Daoy (cell line): ENCODE results near the gene GDF9. TPM values are rescaled to one million over a fixed set of nuclear protein-coding genes. Genes with fewer than 3 reads are reported as not detected.
"Not testable (repeated sequence)": the region's sequence is repeated elsewhere in the genome, so short reads cannot be mapped to it uniquely, and the experiment has no call there.

Experiments
- DNase-seq: peaks from one replicate; pipeline ENCODE4 v3.0.0-alpha.2; 2015; ENCODE audit warnings: low read depth
- total RNA-seq: library from RNA; depleted of rRNA; stranded (reverse); fragments of >200 nt; shearing (Covaris generic); gene quantifications from 2 replicates; pipeline ENCODE4 v1.2.3, GENCODE V29; 2014

Gene GDF9
- total RNA-seq, 1 experiment from 2014 or later: 0.17 TPM

DNA sequence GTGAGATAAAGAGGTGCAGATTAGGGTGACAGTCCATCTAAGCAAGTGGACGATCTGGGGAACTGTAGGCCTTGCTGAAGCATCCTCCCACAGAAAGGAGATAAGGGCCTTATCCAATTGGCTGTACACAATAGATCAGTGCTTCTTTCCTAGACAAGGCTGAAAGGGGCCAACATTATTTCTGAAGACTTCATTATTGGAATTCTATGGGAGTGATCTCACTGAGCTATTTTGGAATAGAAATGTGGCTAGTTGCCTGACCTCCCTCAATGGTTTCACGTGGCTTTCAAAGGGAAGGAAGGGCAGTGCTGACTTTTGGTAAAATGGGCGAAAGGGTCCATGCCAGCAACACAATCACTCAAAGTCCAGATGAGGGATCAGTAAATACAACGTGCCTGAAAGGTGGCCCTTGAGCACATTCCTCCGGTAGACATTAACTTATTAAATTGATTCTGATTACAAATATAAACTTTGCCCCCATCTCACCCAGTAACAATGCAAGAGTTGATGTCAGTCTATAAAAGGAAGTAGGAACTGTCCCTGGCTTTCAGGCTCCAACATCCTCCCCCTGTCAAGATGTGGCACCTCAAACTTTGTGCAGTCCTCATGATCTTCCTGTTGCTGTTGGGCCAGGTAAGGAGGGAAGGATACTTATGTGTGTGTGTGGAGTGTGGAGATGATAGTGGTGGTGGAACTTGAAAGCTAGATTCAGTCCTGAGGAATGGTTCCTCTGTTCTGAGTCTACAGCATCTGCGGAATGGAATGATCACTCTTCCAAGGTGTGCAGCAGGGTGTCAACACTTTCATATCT, 7.1 kb upstream of the GDF9 start, which contains the start of gene LEAP2:
Gene LEAP2 (plus strand): TSS at position 550 of the 811 bp plus-strand sequence. CDS start 27 bp downstream, at position 577.
- no peak for DNase-seq

DNA sequence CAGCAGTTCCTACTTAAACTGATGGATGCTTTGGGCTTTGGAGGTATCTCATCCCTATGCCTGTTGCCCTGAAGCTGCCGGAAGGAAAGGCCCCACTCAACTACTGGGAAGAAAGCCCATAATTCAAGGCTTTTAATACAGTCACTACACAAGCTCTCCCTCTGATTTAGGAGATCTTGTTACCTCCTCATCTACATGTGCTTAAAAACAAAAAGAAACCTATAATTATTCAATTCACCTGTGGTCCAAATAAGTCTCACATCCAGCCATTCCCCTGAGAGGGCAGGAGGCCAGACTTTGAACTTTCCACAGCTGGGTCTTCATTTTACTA, 6.5 kb upstream of the GDF9 start:
- no peak for DNase-seq

DNA sequence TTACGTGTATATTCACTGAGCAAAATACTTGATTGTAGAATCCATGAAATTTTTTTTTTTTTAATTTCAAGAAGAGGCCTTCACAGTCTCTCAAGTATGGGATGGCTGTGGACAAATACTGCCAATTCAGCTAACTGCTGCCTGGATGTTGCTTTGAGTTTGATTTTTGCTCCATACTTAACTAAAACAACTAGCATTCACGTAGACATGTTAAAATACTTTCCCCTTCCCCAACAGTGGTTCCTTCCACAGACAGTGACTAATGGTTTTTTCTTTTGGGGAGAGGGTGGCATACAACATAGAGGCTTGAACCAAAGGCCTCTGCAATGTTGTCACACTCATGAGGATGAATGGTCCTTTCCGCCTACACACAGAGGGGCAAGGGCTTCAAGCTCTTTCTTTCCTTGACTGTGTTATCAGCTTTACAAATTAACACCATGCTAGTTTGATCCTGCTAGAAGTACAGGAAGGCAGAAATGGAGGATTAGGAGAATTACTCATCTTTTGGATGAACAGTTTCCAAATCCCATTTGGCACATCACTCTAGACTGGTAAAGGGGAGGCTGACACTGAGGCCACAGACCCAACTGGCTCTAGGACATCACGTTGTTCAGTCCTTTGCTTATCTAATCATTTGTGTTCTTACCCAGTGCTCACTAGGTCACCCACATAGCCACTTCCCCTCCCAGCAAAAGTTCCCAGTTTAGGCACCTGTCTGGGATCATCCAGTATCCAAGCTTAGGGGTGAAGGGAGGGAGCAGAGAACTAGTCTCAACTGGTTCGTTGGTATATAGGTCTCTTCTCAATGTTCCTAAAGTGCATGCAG, 5.4 kb upstream of the GDF9 start:
- DNase-seq: no peak

- no peak for DNase-seq
These were observed 4.5 kb upstream of the GDF9 start for GRCh38 chr5:132870801-132871200.

DNA sequence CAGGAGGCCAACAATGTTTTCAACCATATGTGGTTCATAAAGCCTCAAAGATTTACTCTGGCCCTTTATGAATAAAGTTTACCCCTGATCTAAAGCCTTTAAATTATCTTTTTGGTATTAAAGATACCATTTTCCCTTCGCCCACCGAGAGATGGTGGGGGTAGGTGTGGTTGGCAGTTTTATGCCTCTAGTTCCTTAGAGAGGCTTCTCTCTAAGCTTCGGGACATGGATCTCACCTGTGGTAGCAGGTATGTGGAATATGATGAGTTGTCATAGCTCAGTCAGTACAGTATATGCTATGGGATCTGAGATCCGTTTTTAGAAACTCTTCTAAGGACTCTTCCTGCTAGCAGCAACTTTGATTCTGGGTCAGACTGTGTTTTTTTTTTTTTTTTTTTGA, 2.5 kb upstream of the GDF9 start:
- no peak for DNase-seq

DNA sequence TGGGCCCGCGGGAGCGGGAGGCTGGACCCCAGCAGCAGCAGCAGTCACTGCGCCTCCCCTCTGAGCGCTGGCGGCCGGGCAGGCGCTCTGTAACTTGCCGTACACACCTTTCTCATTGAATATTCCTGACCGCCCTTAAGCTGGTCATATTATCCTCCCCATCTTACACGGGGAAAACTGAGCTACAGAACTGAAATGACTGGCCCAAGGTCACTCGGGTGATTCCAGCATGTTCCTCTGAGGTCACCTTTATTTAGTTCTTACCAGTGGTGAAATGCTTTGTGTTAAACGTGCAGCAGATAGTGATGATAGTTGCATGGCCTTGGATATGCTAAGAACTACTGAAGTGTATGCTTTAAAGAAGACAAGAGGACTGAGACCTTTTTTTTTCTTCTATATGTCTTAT, 780 bp upstream of the GDF9 start:
- no peak for DNase-seq

DNA sequence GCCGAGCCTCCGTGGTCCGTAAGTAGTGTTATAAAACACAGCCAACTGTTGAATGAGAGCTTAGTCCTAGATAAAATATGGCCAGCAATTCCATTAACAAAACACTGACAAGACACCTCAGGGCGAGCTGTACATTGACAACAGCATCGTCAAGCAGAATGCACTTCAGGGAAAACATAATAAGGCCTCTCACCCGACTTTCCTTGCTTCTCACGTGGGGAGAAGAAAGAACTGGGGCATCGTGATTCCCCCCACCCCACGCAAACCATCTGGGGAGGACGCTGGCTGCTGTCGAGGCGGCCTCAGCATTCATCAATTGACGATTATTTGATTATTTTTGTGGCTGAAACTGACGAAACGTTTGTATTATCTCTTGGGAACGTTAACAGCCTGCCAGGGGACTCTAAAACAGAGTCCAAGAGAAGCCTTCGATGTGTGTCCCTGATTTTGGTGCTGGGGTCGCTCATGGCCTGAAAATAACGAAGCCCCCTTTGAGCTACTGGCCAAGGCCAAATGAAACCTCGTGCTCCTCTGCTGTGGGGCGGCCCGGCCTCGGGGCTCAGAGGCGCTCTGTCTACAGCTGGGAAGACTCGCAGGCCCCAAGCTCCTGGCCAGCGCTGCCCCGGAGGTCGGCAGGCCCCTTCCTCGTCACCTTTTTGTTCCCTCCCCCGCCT, 464 bp downstream of the GDF9 start:
- DNase-seq: no peak

DNA sequence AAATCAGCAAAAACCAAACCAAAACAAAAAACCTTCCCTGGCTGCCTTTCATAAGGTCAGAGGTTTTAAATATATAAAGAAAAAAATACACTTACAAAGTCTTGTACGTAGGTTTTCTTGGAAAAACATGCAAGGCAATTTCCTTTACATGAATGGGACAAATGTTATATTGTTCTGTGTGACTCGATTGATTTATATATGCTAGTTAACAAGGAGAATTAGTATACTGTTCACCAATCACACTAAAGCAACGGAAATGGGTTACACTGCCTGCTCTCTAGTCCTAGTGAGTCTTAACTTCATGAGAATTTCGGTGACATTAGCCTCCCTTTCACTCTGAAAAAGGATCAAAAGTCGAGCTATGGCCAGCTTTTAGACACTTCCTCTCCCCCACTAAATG, 5.5 kb downstream of the GDF9 start:
- DNase-seq: no peak

DNA sequence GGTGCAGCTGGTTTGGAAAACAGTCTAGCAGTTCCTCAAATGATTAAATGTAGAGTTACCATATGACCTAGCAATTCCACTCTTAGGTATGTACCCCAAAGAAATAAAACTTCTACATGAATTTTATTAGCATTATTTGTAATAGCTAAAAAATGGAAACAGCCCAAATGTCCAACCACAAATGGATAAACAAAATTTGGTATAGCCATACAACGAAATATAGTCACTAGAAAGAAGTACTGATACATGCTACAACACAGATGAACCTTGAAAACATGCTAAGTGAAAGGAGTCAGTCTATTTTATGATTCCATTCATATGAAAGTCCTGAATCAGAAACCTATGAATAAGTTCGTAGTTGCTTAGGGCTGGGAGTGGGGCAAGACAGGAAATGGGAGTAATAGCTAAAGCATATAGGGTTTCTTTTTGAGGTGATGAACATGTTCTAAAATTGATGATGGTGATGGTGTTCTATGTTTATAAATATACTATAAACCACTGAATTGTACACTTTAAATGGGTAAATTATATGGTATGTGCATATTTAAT, 6.3 kb downstream of the GDF9 start:
- DNase-seq: no peak

DNA sequence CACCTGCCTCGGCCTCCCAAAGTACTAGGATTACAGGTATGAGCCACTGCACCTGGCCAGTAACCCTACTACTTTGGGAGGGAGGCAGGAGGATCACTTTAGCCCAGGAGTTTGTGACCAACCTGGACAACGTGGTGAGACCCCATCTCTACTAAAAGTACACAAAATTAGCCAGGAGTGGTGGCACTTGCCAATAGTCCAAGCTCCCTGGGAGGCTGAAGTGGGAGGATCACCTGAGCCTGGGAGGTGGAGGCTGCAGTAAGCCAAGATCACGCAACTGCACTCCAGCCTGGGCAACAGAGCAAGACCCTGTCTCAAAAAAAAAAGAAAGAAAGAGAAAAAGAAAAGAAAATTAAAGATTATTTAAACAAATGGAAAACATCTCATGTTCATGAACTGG, 10.3 kb downstream of the GDF9 start:
- DNase-seq: no peak

GRCh38 chr5:132854992-132855391, 11.3 kb downstream of the GDF9 start:
- DNase-seq: not testable (repeated sequence)

GRCh38 chr5:132854301-132854700, 12.0 kb downstream of the GDF9 start:
- no peak for DNase-seq

GRCh38 chr5:132853790-132854189, 12.5 kb downstream of the GDF9 start:
- no peak for DNase-seq

GRCh38 chr5:132853323-132853722, 12.9 kb downstream of the GDF9 start:
- no peak for DNase-seq

- DNase-seq: peak; percentile 57
These were observed 16.2 kb downstream of the GDF9 start for GRCh38 chr5:132850066-132850465.

DNA sequence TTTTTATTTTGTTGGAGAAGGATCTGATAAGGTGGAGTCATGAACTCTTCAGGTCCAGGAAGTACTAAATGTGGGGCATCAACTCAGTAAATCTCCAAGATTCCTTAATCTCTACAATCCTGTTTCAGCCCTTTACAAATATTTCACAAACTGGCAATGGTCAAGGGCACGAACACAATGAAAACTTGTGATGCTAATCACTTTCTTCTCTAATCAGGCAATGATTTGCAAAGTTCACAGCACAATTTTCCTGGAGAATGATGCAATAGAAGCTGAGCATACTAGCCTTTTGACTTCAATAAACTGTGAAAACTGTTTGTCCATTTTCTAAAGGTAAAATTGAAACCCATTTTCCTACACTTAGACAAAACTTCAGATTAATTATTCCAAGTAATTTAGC, 16.9 kb downstream of the GDF9 start:
- DNase-seq: no peak

GRCh38 chr5:132848270-132848669, 18.0 kb downstream of the GDF9 start:
- no peak for DNase-seq

GRCh38 chr5:132841305-132841704, 25.0 kb downstream of the GDF9 start:
- peak; percentile 48 for DNase-seq

DNA sequence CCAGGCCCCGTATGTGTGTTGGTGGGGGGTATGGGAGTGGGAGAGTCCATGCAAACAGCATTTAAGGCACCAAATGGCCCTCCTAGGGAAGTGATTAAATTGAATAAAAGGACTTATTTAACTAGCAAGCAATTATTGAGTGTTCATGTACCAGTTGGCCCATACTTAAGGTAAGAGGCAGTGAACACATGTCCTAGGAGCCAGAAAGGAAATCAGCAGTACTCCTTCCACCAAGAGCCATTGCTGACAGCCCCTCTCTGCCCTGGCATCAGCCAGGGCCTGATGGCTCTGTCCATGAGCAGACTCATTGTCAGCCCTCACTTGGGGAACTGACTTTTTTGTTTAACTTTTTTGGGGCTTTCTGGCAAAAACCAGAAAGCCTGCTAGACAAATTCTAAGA, 25.4 kb downstream of the GDF9 start:
- no peak for DNase-seq

DNA sequence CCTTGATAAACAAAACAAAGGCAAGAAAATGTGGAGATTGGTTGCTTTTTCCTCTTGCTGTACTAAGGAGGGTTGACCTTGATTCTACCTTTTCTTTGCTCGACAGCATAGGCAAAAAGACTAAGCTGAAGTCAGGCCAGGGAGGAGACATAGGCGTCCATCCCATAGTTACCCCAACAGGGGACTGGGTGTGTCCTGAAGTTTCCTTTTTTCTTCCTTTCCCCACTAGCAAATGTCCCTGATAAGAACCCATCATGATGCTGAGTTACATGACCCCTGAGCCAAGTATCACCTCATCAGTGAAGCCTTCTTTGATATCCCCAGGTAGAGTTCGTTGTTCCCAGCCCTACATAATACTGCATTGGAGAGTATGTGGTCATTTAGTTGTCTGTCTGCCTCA, 26.0 kb downstream of the GDF9 start:
- DNase-seq: no peak

- no peak for DNase-seq
These were observed 26.6 kb downstream of the GDF9 start for GRCh38 chr5:132839426-132840301.
